ENCODE data around the gene SLIT1.

GRCh38 chr10:97207131-97207530 lies 21.4 kb upstream of the SLIT1 start:
- TF ChIP-seq, protein P1, sequence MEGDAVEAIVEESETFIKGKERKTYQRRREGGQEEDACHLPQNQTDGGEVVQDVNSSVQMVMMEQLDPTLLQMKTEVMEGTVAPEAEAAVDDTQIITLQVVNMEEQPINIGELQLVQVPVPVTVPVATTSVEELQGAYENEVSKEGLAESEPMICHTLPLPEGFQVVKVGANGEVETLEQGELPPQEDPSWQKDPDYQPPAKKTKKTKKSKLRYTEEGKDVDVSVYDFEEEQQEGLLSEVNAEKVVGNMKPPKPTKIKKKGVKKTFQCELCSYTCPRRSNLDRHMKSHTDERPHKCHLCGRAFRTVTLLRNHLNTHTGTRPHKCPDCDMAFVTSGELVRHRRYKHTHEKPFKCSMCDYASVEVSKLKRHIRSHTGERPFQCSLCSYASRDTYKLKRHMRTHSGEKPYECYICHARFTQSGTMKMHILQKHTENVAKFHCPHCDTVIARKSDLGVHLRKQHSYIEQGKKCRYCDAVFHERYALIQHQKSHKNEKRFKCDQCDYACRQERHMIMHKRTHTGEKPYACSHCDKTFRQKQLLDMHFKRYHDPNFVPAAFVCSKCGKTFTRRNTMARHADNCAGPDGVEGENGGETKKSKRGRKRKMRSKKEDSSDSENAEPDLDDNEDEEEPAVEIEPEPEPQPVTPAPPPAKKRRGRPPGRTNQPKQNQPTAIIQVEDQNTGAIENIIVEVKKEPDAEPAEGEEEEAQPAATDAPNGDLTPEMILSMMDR (IDR thresholded peaks at IDR 0.05) = no peak
- no peak for TF ChIP-seq POLR2A (IDR thresholded peaks at IDR 0.05)

Data from testis (tissue), 2 donors.